HG03103 (cell line): ENCODE measurements around the gene CSNK1G2.

Experiments used
- ATAC-seq: cut with Tn5 transposase; IDR thresholded peaks from one replicate; pipeline ENCODE4 v1.9.1; 2021; ENCODE audit warnings: low read depth; ENCODE audit not compliant: unreplicated experiment

CSNK1G2 gene

DNA sequence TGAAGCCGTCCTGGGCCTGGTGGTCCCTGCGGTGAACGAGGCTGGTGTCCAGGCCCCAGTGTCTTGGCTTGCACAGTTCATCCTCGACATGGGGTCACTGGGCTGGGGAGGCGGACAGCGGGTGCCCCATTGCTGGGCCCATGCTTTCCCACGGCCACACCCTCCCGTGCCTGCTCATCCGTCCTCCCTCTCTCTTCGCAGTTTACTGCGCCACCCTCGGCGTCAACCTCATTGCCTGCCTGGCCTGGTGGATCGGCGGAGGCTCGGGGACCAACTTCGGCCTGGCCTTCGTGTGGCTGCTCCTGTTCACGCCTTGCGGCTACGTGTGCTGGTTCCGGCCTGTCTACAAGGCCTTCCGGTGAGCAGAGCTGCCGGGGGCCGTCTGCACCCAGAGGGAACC, 23.0 kb upstream of the CSNK1G2 start:
- no peak for ATAC-seq

DNA sequence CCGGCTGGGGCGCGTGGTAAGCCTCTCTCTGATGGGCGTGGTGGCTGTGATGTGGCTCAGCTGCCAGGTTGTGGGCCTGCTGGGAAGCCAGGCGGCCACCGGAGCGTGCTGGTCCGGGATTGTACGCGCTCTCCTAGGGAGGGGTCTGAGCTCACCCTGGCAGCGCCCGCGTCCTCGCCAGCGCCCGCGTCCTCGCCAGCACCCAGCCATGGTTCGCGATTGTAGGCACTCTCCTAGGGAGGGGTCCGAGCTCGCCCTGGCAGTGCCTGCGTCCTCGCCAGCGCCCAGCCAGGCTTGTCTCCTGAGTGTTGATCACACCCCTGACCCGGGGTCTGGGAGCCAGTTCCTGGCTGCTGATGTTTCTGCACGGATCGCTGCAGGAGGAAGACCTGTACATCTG, 22.0 kb upstream of the CSNK1G2 start:
- ATAC-seq, result no peak

GRCh38 chr19:1920644-1921043, 20.3 kb upstream of the CSNK1G2 start:
- no peak for ATAC-seq

- no peak for ATAC-seq
Measured at GRCh38 chr19:1921326-1921725, 19.6 kb upstream of the CSNK1G2 start.

DNA sequence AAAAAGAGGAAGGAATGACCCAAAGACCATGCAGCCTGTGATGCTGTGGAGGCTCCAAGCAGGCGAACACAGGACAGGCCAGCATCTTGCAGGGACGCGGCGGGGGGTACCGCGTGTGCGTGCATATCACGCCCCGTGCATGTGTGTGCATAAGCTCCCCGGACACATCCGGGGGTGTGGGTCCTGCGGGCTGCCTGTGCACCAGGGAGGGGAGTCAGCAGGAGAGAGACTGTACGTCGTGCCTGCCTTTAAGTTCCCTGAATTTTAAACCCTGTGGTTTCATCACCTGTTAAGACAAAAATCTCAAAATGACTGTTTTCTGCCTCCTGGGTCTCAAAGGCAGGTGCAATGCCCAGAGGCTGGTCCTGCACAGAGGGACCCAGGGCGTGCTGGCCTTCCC, 19.1 kb upstream of the CSNK1G2 start:
- ATAC-seq, result no peak

- no peak for ATAC-seq
Measured at GRCh38 chr19:1922803-1923202, 18.2 kb upstream of the CSNK1G2 start.

DNA sequence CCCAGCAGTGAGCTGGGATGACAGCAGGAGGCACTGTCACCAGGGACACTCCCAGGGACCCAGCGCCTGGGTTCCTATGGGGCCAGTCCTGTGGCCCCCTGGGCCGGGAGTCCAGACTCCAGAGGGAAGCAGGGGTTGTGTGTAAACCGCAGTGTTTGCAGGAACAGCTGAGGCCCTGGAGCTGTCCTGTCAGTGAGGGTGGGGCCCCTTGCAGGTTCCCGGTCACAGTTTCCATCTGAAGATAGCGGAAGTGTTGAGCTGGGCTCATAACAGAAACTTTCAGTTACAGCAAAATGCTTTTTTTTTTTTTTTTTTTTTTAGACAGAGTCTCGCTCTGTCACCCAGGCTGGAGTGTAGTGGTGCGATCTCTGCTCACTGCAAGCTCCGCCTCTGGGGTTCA, 17.7 kb upstream of the CSNK1G2 start:
- no peak for ATAC-seq

DNA sequence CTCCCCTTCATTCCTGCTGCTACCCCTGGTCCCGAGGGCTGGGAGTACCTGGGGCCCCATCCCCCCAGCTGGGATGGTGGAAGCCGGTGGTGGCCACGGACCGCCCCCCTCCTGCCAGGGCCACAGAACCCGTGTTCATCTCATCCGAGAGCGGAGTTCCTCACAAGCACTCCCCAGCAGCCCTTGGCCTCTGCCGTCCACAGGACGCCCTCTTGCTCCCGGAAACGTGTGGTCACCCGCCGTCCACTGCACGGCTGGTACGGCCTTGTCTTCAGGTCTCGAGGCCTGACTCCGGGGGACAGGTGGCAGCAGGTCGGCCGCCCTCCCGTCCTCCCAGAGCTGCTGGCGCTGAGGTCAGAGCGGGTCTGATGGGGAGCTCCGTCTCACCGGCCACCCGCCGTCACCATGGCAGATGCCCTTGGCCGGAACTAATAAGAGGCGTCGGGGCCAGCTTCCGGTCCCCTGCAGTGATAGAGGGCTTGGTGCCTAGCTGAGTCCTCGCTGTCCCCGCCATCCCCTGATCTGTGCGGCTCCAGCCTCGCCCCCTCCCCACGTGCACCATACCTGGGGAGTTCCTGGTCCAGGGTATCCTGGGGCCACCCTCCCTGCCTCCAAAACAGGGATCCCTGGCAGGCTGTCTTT, 16.5 kb upstream of the CSNK1G2 start:
- ATAC-seq, result no peak

- no peak for ATAC-seq
Measured at GRCh38 chr19:1925544-1925943, 15.4 kb upstream of the CSNK1G2 start.

DNA sequence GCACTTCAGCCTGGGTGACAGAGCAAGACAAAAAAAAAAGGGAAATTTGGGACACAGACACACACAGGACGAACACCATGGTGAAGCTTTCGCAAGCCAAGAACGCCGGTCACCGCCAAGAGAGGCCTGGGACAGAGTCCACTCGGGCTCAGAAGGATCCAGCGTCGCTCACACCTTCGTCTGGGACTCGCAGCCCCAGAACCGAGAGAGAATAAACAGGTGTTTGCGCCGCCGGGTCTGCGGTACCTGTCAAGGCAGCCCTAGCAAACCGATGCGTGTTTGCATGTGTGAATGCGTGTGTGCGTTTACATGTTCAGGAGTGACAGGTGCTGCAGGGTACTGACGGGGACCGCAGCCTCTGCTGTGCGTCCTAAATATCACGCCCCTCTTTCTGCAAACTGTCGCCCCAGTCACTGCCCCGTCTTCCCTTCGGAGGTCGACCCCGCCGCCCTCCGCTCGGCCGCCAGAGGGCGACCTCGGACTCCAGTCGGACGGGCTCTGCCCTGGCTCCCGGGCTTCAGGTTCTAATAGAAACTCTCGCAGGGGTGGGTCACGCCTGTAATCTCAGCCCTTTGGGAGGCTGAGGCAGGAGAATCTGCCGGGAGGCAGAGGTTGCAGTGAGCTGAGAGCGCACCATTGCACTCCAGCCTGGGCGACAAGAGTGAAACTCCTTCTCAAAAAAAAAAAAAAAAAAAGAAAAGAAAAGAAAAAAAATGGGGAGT, 11.8 kb upstream of the CSNK1G2 start:
- no peak for ATAC-seq

DNA sequence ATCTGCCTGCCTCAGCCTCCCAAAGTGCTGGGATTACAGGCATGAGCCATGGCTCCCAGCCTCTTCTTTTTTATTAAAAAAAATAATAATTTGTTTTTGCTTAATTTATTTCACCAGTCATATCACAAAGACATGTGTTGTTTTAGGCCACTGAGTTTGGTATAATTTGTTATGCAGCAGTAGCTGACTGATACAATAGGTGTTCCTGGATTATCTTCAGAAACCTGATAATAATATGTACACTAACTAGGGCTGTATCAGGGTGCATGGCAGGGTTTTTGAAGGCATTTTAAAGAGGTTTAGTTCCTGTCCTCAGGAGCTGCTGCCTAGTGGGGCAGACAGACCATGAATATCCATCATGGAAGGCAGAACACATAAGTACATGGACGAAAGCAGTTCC, 9.5 kb upstream of the CSNK1G2 start:
- ATAC-seq, result no peak

DNA sequence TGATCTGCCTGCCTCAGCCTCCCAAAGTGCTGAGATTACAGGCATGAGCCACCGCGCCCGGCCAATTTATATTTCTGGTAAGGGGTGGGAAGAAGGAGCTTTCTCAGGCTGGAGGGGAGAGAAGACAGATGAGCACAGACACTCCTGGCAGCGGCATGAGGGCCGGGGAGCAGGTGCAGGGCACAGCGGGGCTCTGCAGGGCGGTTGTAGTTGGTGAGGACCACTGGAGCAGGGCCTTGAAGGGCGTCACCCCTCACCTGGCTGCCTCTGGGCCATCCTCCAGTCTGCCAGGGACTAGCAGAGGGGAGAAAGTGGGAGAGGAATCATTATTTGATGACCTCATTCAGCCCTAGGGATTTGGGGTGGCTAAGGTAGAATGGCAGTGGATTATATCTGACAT, 8.6 kb upstream of the CSNK1G2 start:
- ATAC-seq, result no peak

GRCh38 chr19:1933244-1933643, 7.7 kb upstream of the CSNK1G2 start:
- ATAC-seq, result no peak

- no peak for ATAC-seq
Measured at GRCh38 chr19:1933942-1934341, 7.0 kb upstream of the CSNK1G2 start.

GRCh38 chr19:1935484-1936208, 5.3 kb upstream of the CSNK1G2 start:
- no peak for ATAC-seq

DNA sequence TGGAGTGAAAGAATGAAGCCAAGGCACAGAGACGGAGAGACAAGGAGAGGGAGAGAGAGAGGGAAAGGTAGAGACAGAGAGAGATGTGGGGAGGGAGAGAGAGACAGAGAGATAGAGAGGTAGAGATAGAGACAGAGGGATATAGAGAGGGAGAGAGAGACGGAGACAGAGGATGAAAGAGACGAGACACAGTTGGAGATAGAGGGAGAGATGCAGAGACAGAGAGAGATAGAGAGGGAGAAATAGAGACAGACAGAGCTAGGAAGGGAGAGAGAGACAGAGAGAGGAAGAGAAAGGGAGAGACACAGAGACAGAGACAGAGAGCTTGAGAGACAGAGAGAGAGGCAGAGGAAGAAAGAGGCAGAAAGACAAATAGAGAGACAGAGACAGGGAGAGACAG, 4.5 kb upstream of the CSNK1G2 start:
- ATAC-seq, result no peak

DNA sequence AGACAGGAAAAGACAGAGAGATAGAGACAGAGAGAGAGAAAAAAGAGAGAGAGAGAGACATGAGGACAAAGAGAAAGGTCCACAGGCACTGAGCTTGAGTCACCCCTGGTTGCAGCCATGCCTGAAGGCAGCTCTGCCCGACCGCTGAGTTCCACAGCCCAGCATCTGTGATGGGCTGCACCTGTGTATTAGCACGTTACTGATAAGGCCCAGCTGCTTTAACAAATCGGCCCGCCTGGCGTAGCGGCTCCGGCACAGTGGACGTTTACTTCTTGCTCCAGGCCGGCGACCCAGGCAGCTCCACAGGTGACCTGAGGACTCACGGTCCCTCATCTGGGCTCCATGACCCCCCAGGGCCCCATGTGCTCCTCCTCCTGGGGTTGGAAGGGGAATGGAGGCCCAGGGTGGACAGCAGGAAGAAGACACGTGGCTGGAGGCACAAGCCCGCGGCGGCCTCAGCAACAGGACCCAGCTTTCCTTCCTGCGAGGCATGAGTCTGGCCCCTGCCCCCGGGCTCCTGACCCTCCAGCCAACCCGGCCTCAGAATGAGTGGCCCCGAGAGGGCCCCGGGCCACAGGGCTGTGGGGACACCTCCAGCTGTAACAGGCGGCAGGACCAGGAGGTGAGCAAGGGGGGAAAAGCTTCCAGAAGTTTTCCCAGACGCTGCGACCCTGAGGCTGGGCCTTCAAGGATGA, 3.9 kb upstream of the CSNK1G2 start:
- no peak for ATAC-seq

DNA sequence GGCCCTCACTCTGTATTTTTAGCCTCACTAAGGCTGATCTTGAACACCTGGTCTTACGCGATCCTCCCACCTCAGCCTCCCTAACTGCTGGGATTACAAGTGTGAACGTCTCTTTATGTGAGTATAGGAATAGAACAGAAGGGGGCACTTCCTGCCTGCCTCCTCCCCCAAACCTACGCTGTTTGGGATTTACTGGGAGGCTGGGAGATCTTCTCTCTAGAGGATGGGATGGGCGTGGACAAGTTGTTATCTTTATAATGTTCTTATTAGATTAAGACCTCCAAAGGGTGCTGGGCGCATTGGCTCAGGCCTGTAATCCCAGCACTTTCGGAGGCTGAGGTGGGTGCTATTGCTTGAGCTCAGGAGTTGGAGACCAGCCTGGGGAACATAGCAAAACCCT, 2.9 kb upstream of the CSNK1G2 start:
- no peak for ATAC-seq

- ATAC-seq, result no peak
Measured at GRCh38 chr19:1942078-1942933, 1.3 kb downstream of the CSNK1G2 start.

DNA sequence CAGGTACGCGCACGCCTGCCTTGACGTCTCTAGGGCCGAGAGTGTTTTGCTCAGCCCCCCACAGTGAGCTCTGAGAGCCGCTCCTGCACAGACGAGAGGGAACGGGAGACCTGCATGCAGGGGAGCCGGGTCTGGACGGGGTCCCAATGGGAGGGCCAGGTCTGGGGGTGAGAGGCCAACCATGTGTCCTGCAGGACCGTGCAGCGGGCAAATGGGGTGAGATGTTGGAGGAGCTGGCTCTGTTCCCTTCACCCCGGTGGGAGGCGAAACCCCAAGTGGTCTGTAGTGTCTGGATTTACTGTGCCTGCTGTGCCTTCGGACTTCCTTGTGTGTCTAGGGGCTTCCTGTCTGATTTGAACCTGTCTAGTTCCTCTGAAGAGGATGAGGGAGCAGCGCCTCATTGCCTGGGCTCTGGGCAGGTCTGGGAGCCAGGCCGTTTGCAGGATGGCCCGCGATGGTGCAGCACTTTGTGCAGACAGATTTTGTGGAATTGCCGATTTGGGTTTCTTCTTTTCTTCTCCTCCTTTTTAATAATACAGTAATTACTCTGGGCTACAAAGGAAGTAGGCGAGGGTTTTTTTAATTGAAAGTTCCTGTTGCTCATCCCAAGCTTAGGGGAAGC, 2.1 kb downstream of the CSNK1G2 start:
- no peak for ATAC-seq
